Endothelial cell of hepatic sinusoid (primary cell): ENCODE results near the gene EXOC6B.

Experiments
- in situ Hi-C: cut with HindIII; loops from 2 replicates; pipeline ENCODE4 v1.10.0; 2017; ENCODE audit warnings: low sequenced_read_pairs

The EXOC6B gene

DNA sequence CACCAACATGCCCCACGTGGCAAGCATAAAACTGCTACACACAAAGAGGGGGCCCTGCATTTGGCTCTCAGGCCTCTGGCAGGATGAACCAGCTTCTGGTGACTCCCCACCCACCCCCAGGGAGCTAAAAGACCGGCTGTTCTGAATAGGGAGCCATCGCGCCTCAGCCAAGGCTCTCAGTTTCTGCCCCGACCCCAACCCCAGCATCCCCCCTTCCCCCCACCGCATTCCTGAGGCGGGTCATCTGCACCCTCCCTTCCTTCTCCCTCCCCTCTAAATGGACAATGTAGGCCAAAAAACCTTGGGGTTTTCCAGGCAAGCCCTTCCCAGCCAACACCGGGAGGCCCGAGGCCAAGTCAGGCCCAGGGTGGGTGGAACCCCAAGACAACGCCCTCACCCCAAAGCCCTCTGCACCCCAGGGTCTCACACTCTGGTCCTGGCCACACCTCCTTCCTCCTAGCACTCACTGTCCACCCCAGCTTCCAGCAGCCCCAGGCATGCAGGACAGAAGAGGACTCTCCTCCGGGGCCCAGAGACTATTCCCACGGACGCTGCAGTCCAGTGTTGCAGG is 683.9 kb downstream of the EXOC6B start:
- in situ Hi-C loops = no loop called here

DNA sequence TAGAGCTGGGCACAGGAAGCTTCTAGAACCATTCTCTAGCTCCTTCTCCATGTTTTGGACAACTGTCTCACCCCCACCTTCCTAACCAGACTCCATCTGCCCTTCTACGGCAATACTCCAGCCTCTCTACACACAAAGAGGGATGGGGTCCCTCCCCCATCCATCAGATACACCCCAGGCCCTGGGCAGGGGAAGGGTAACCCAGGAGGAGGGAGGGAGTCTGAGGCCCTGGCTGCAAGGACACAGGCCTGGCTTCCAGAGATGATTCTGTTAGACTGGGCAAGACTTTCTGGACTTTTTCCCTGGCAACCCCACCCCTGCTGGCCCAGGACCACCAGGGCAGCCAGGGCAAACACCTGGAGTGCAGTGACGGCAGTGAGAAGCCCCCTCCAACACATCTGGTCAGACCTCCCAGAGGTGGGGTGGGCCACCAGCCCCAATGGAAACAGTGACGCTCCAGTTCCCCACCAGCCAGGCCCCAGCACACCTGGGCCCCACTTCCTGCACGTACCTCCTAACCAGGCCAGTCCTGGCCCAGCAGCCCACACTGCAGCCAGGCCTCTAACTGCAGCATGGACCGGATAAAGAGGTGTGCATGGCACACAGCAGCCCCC is 684.7 kb downstream of the EXOC6B start:
- in situ Hi-C loops = no loop called here

GRCh38 chr2:72140621-72140960 is 685.2 kb downstream of the EXOC6B start:
- in situ Hi-C loops = no loop called here

DNA sequence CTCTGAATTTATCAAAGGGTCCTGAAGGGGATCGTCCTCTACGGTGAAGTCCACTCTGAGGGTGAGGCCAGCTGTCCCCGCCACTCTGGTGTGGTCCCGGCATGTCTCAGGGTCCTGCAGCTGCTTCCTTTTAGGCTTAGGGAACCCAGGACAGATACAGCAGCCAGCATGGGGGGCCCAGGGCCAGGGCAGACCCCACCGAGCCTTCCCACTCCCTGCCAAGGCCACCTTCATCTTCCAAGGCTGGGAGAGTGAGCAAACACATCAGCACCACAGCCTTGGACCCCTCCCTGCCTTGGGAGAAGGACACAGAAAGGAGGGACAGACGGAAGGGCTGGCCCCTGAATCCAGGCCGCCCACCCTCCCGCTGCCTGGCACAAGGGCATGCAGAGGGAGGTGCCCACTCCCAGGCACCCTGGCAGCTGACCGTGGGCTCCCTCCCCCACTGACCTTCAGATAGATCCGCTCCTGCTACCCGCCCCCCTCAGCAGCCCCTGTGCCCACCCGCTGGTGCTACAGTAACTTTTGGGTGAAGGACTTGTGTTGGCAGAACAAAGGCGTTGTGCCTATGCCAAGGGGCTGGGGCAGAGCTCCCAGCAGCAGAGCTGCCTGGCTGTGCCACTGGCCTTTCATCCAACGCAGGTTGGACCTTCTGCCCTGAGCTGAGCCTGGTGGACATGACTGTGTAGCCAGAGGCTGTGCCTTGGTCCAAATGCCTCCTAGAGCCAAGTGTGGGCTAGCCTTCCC is 685.8 kb downstream of the EXOC6B start:
- in situ Hi-C loops = no loop called here

- in situ Hi-C loops = no loop called here
Measured at GRCh38 chr2:72139471-72139873, 686.4 kb downstream of the EXOC6B start.

- in situ Hi-C loops = no loop called here
Measured at GRCh38 chr2:72138921-72139381, 686.9 kb downstream of the EXOC6B start.

- in situ Hi-C loops = no loop called here
Measured at GRCh38 chr2:72138011-72138881, 687.6 kb downstream of the EXOC6B start.

DNA sequence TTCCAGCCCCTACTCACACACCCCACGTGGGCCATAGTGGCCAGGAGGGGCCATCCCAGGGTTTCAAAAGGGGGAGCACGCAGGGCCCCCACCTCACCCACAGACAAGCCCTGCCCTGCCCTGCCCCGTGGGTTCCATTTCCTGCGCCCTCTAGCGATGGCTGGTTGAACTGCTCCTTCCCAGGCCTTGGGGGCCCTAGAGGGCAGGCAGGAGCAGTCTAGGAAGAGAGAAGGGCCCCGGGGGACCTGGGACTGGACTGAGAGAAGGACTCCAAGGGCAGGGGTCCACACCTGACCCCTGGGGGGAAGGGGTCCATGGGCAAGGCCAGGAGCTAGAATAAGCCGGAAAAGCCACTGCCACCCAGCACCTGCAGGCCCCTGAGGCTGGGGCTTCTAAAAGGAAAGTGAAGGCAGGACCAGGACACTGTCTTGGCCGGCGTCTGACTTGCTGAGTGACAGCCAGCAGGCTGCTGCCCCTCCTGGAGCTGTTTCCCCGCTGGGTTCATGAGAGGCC is 688.3 kb downstream of the EXOC6B start:
- in situ Hi-C loops = no loop called here

GRCh38 chr2:72136933-72137497 is 688.8 kb downstream of the EXOC6B start:
- in situ Hi-C loops = no loop called here

GRCh38 chr2:72136331-72136730 is 689.5 kb downstream of the EXOC6B start:
- in situ Hi-C loops = no loop called here

DNA sequence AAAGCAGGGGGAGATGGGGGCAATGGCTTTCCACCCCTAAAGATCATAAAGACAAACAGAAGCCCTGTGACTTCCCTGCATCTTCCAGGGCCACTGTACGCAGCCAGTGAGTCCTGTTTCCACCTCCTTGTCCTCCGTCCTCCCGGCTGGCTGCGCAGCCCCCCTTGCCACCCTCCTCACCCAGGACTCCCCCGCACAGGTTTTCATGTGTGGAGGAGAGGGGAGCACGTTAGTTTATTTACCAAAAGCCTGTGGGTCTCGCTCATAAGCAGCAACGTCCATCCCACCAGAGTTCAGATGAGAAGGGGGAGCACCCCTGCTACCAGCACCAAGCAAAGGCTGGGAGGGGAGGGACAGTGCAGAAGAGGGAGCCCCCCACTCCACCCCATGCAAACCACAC is 689.9 kb downstream of the EXOC6B start:
- in situ Hi-C loops = no loop called here

DNA sequence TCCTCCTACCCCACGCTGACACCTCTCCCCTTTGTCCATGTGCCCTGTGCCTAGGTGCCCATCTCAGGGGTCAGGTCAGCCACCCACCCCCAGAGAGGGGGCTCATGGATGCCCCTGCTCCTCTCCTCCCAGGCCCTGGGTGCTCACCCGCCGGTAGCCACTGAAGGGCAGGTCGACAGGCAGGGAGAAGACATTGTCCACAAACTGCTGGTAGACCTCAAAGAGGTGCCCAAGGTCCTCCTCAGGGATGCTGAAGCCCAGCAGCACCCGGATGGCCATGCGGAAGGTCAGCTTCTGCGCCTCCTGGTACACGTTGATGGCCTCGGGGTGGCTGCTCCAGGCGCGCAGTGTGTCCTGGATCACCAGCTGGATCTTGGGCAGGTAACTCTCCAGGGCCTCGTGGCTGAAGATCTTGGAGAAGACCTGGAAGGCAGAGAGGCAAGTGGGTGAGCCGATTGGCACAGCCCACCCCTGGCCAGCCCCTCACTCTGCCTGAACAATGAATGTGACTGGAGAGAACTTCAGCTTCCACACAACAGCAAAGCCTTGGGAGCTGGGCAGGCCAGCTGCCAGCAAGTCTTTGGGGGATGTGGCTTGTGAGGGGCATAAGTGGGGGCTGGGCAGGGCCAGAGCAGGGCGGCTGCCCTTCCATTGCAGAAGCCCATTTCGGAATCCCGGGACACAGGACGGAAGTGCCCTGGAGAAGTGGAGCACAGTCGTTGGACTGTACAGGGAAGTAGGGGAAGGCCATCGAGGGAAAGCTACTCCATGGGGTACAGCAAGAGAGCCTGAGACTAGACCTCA is 690.6 kb downstream of the EXOC6B start:
- in situ Hi-C loops = no loop called here

- in situ Hi-C loops = no loop called here
Measured at GRCh38 chr2:72134408-72134996, 691.3 kb downstream of the EXOC6B start.

GRCh38 chr2:72133721-72134407 is 692.0 kb downstream of the EXOC6B start:
- in situ Hi-C loops = no loop called here

- in situ Hi-C loops = no loop called here
Measured at GRCh38 chr2:72132981-72133720, 692.7 kb downstream of the EXOC6B start.

GRCh38 chr2:72131916-72132841 is 693.7 kb downstream of the EXOC6B start:
- in situ Hi-C loops = no loop called here

- in situ Hi-C loops = no loop called here
Measured at GRCh38 chr2:72131371-72131891, 694.4 kb downstream of the EXOC6B start.
